Esophagus muscularis mucosa (tissue), 4 donors: Measurements from ENCODE around the gene PDE1A. TPM values are rescaled to one million over a fixed set of nuclear protein-coding genes. Genes with fewer than 3 reads are reported as not detected.
A peak's percentile ranks its signal among the peaks of the same experiment; 100 is the strongest.

Experiments
- DNase-seq: peaks from one replicate; pipeline ENCODE4 v3.0.0-alpha.2; 2017; ENCODE audit errors: extremely low spot score
- H3K27ac ChIP-seq, 4 donors: fragments of 200-600 bp; sonication (generic); replicated peaks in 1 of 4; 1 replicate in 3 of 4; 2 replicates in 1 of 4; pipeline ENCODE4 v1.5.1; 2016 to 2019; ENCODE audit warnings: mild to moderate bottlenecking in 1 of 4
- H3K27me3 ChIP-seq, 4 donors: fragments of 200-600 bp; sonication (generic); one replicate each; pipeline versions ENCODE4 v1.5.1 to v1.6.0; 2016 to 2019
- H3K36me3 ChIP-seq, 4 donors: fragments of 200-600 bp; sonication (generic); one replicate each; pipeline ENCODE4 v1.5.1; 2016 to 2019
- H3K4me1 ChIP-seq, 4 donors: fragments of 200-600 bp; sonication (generic); one replicate each; pipeline ENCODE4 v1.5.1; 2016 to 2019
- H3K4me3 ChIP-seq, 4 donors: fragments of 200-600 bp; sonication (generic); 1 replicate in 2 of 4; 2 replicates in 2 of 4; pipeline ENCODE4 v1.5.1; 2016 to 2019; ENCODE audit warnings: mild to moderate bottlenecking in 4 of 4, moderate library complexity in 1 of 4
- H3K9me3 ChIP-seq, 4 donors: fragments of 200-600 bp; sonication (generic); 1 replicate in 3 of 4; 2 replicates in 1 of 4; pipeline ENCODE4 v1.5.1; 2016 to 2019
- EP300 ChIP-seq: sonication (generic); formaldehyde crosslinking; IDR thresholded peaks from one replicate; pipeline ENCODE4 v1.6.1; 2017; ENCODE audit warnings: antibody characterized with exemption
- POLR2A ChIP-seq: fragments of 450-650 bp; IDR thresholded peaks from one replicate; pipeline ENCODE4 v1.6.1; 2017; ENCODE audit warnings: antibody characterized with exemption, moderate library complexity, mild to moderate bottlenecking, low read depth
- POLR2AphosphoS5 ChIP-seq, 2 donors: sonication (generic); formaldehyde crosslinking; IDR thresholded peaks; one replicate each; pipeline ENCODE4 v1.6.1; 2017; ENCODE audit warnings: antibody characterized with exemption in 2 of 2
- WGBS: methylation state at CpG from one replicate; pipeline ENCODE4 v1.1.5; 2018; 5-methylcytosine and 5-hydroxymethylcytosine counted together
- intact Hi-C: fragments of 100-400 bp; cut with DNase I; formaldehyde crosslinking; loops from one replicate; pipeline ENCODE4 v1.15.1; 2023
- total RNA-seq, 4 donors: library from RNA; depleted of rRNA; stranded (reverse); fragments of >200 nt; gene quantifications; one replicate each; pipeline versions ENCODE4 v1.1.0 to v1.2.1, GENCODE V29; 2016
- TF ChIP-seq, protein P1 (sequence below), 3 experiments: fragments of 200-600 bp in 2 of 3; fragments of 450-650 bp in 1 of 3; sonication (generic) in 2 of 3; IDR thresholded peaks; one replicate each; pipeline ENCODE4 v1.5.1; 2017 to 2019; ENCODE audit warnings: antibody characterized with exemption in 3 of 3, mild to moderate bottlenecking in 2 of 3, moderate library complexity in 1 of 3

Gene PDE1A
- total RNA-seq, 4 donors from 2014 or later, result 10.2 to 13.6 (median 10.9) TPM

DNA sequence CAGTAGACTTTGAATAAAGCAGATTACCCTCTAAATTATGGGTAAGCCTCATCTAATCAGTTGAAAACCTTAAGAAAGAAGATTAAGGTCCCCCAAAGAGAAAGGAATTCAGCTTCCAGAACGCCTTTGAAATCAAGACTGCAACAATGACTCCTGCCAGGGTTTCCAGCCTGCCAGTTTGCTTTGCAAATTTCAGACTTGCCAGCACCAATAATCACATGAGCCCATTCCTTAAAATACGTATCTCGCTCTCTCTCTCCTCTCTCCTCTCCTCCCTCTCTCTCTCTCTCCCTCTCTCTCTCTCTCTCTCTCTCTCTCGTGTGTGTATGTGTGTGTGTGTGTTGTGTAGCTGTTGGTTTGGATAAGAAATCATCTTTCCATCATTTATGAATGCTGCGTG is 184.2 kb downstream of the PDE1A start:
- H3K27ac ChIP-seq, result no peak overlapping the region
- intact Hi-C loops, result no loop called here
- no peak for DNase-seq
- H3K4me3 ChIP-seq, result no peak overlapping the region
- no peaks in the 10 kb centered on the region for H3K36me3 ChIP-seq
- WGBS, result 55% methylated on average over 5 of the region's 5 CpGs
- H3K4me1 ChIP-seq, result no peaks in the 10 kb centered on the region
- no peaks in the 10 kb centered on the region for H3K27me3 ChIP-seq
- no peaks in the 10 kb centered on the region for H3K9me3 ChIP-seq
- no peak for TF ChIP-seq POLR2A
- TF ChIP-seq POLR2AphosphoS5 (IDR thresholded peaks at IDR 0.05), result no peak
- TF ChIP-seq, protein P1, sequence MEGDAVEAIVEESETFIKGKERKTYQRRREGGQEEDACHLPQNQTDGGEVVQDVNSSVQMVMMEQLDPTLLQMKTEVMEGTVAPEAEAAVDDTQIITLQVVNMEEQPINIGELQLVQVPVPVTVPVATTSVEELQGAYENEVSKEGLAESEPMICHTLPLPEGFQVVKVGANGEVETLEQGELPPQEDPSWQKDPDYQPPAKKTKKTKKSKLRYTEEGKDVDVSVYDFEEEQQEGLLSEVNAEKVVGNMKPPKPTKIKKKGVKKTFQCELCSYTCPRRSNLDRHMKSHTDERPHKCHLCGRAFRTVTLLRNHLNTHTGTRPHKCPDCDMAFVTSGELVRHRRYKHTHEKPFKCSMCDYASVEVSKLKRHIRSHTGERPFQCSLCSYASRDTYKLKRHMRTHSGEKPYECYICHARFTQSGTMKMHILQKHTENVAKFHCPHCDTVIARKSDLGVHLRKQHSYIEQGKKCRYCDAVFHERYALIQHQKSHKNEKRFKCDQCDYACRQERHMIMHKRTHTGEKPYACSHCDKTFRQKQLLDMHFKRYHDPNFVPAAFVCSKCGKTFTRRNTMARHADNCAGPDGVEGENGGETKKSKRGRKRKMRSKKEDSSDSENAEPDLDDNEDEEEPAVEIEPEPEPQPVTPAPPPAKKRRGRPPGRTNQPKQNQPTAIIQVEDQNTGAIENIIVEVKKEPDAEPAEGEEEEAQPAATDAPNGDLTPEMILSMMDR (IDR thresholded peaks at IDR 0.05), result no peak
- no peak for TF ChIP-seq EP300

DNA sequence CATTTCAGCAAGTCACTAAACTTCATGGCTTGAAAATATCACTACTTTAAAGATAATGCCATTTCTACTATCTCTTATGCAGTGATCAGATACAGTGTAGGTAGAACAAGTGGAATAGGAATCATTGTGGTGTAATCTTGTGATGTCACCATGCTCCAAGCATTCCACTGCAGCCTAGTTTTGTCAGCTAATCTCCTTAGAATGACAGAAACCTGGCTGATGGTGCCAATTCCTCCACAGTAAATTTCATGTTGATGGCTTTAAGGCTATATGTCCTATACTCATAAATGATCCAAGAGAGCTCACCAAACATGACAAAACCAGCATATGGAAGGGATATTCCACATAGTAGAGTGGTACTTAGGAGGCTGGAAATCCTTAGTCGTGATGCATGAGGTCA is 184.9 kb downstream of the PDE1A start:
- no peaks in the 10 kb centered on the region for H3K36me3 ChIP-seq
- H3K27me3 ChIP-seq, result no peaks in the 10 kb centered on the region
- H3K27ac ChIP-seq, result no peak overlapping the region
- intact Hi-C loops, result no loop called here
- H3K4me3 ChIP-seq, result no peak overlapping the region
- 100% methylated on average over 1 of the region's 1 CpG for WGBS
- no peaks in the 10 kb centered on the region for H3K4me1 ChIP-seq
- no peak for DNase-seq
- no peaks in the 10 kb centered on the region for H3K9me3 ChIP-seq
- no peak for TF ChIP-seq EP300
- no peak for TF ChIP-seq POLR2A
- TF ChIP-seq, protein P1 (IDR thresholded peaks at IDR 0.05), result no peak
- TF ChIP-seq POLR2AphosphoS5 (IDR thresholded peaks at IDR 0.05), result no peak

DNA sequence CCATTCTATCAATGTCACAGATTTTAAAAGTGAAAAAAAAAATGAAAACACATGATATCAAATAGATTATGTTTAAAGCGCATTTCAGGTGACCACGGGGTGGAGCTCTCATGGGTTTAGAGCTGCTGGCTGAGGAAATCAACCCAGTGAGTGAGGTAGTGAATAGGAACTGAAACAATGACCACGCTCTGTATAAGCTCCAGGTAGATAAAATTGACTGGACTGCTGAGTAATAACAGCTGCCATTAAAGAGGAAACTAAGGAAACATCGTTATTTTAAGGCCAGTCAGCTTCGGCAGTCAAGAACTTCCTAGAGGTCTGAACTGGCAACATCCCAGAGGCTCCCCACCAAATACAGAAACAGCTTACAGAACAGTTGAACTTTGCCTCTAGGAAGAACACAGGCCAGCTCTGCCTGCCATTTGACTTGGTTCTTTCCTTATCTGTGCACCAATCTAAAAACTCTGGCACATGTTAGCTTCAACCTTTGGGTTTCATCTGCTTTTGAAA is 185.9 kb downstream of the PDE1A start:
- Histone ChIP-seq H3K4me1 (no peaks in the 10 kb centered on the region), H3K27me3 (no peaks in the 10 kb centered on the region), H3K36me3 (no peaks in the 10 kb centered on the region), H3K27ac (no peak overlapping the region), H3K9me3 (no peaks in the 10 kb centered on the region), H3K4me3 (no peak overlapping the region)
- TF ChIP-seq POLR2AphosphoS5 (IDR thresholded peaks at IDR 0.05), result peak in 1 of 2 donors; percentile 8
- no peak for TF ChIP-seq EP300
- TF ChIP-seq POLR2A, result no peak
- TF ChIP-seq, protein P1 (IDR thresholded peaks at IDR 0.05), result peak in 2 of 3 experiments; percentile 35 to 38
- intact Hi-C loops, result no loop called here
- 40% methylated on average over 5 of the region's 5 CpGs for WGBS
- no peak for DNase-seq

GRCh38 chr2:182230561-182230960 is 196.3 kb downstream of the PDE1A start:
- Histone ChIP-seq H3K36me3 (no peaks in the 10 kb centered on the region), H3K4me3 (no peak overlapping the region), H3K4me1 (no peaks in the 10 kb centered on the region), H3K9me3 (no peaks in the 10 kb centered on the region), H3K27ac (no peak overlapping the region), H3K27me3 (no peaks in the 10 kb centered on the region)
- no peak for DNase-seq
- no peak for TF ChIP-seq EP300
- no peak for TF ChIP-seq POLR2AphosphoS5 (IDR thresholded peaks at IDR 0.05)
- TF ChIP-seq, protein P1 (IDR thresholded peaks at IDR 0.05), result no peak
- TF ChIP-seq POLR2A, result no peak
- intact Hi-C loops, result no loop called here

- H3K27me3 ChIP-seq, result no peaks in the 10 kb centered on the region
- DNase-seq, result no peak
- H3K27ac ChIP-seq, result no peak overlapping the region
- H3K36me3 ChIP-seq, result no peaks in the 10 kb centered on the region
- TF ChIP-seq POLR2A, result no peak
- no peak for TF ChIP-seq POLR2AphosphoS5 (IDR thresholded peaks at IDR 0.05)
- TF ChIP-seq, protein P1 (IDR thresholded peaks at IDR 0.05), result no peak
- no peak for TF ChIP-seq EP300
- intact Hi-C loops, result no loop called here
- WGBS, result 67% methylated on average over 2 of the region's 2 CpGs
- H3K9me3 ChIP-seq, result no peaks in the 10 kb centered on the region
- no peaks in the 10 kb centered on the region for H3K4me1 ChIP-seq
- no peak overlapping the region for H3K4me3 ChIP-seq
Measured at GRCh38 chr2:182229297-182229696, 197.5 kb downstream of the PDE1A start.
